Progenitor cell of endocrine pancreas (in vitro differentiated cells): ENCODE measurements around the gene PLBD2. TPM values are rescaled to one million over a fixed set of nuclear protein-coding genes. Genes with fewer than 3 reads are reported as not detected.

Experiments
- DNase-seq: peaks from one replicate; pipeline ENCODE4 v3.0.0; 2021; ENCODE audit warnings: low spot score; ENCODE audit not compliant: unreplicated experiment
- H3K27ac Mint-ChIP-seq: 2 replicates; pipeline ENCODE4 v1.8.0; 2021; ENCODE audit warnings: mild to moderate bottlenecking, moderate library complexity, mixed read lengths
- H3K27me3 Mint-ChIP-seq: 2 replicates; pipeline ENCODE4 v1.8.0; 2021; ENCODE audit warnings: mixed read lengths
- H3K36me3 Mint-ChIP-seq: 2 replicates; pipeline ENCODE4 v1.8.0; 2022; ENCODE audit warnings: mixed read lengths; ENCODE audit not compliant: insufficient read depth
- H3K4me1 Mint-ChIP-seq: 2 replicates; pipeline ENCODE4 v1.8.0; 2021; ENCODE audit warnings: low read depth, mixed read lengths
- H3K4me3 Mint-ChIP-seq: 2 replicates; pipeline ENCODE4 v1.8.0; 2021; ENCODE audit warnings: low read depth, mild to moderate bottlenecking, moderate library complexity, mixed read lengths
- H3K9me3 Mint-ChIP-seq: 2 replicates; pipeline ENCODE4 v1.8.0; 2021; ENCODE audit warnings: low read depth, mixed read lengths
- total RNA-seq: library from RNA; stranded (reverse); gene quantifications from 2 replicates; pipeline ENCODE4 v1.2.1, GENCODE V29; 2021
- TF ChIP-seq, protein P1 (sequence below): fragments of 200-600 bp; sonication (generic); IDR thresholded peaks from one replicate; pipeline ENCODE4 v1.5.0; 2021; ENCODE audit warnings: antibody characterized with exemption, mild to moderate bottlenecking; ENCODE audit not compliant: unreplicated experiment

The PLBD2 gene
- total RNA-seq, 1 donor from 2014 or later = 48.0 TPM

GRCh38 chr12:113325916-113326315, 32.5 kb upstream of the PLBD2 start:
- no peak for DNase-seq
- Mint-ChIP-seq H3K4me1 (no peaks in the 10 kb centered on the region), H3K27ac (no peak overlapping the region), H3K9me3 (no peaks in the 10 kb centered on the region), H3K4me3 (no peak overlapping the region), H3K27me3 (no peaks in the 10 kb centered on the region), H3K36me3 (peaks cover 1% of the 10 kb centered on the region)
- TF ChIP-seq, protein P1, sequence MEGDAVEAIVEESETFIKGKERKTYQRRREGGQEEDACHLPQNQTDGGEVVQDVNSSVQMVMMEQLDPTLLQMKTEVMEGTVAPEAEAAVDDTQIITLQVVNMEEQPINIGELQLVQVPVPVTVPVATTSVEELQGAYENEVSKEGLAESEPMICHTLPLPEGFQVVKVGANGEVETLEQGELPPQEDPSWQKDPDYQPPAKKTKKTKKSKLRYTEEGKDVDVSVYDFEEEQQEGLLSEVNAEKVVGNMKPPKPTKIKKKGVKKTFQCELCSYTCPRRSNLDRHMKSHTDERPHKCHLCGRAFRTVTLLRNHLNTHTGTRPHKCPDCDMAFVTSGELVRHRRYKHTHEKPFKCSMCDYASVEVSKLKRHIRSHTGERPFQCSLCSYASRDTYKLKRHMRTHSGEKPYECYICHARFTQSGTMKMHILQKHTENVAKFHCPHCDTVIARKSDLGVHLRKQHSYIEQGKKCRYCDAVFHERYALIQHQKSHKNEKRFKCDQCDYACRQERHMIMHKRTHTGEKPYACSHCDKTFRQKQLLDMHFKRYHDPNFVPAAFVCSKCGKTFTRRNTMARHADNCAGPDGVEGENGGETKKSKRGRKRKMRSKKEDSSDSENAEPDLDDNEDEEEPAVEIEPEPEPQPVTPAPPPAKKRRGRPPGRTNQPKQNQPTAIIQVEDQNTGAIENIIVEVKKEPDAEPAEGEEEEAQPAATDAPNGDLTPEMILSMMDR = no peak

DNA sequence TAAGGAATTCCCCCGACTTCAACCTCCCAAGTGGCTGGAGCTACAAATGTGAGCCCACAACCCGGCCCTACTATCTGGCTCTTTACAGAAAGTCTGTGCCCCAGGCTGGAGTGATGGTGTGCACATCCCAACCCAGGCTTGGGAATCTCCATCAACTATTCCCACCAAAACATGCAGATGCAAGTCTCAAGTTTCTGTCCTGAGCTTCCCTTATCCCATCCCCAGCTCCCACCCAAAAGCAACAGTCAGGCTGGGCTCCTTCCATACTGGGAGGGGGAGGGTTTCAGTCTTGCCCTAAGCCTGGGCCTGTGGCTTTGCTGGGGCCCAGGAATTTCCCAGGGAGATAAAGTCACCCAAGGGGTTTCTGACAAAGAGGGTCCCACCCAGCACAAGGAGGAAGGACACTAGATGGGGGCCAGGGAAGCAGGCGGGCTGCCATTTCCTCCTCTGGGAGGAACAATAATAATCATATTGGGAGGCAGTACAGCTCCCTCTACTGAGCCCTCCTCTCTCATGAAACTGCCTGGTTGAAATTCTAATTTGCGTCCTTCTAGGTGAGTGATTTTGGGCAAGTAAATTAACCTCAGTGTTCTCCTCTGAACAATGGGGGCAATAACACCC, 31.5 kb upstream of the PLBD2 start:
- TF ChIP-seq, protein P1 = no peak
- H3K27me3 Mint-ChIP-seq = peaks cover 4% of the 10 kb centered on the region
- H3K4me1 Mint-ChIP-seq = no peaks in the 10 kb centered on the region
- no peak overlapping the region for H3K27ac Mint-ChIP-seq
- no peak overlapping the region for H3K4me3 Mint-ChIP-seq
- H3K36me3 Mint-ChIP-seq = peaks cover 5% of the 10 kb centered on the region
- H3K9me3 Mint-ChIP-seq = no peaks in the 10 kb centered on the region
- no peak for DNase-seq

DNA sequence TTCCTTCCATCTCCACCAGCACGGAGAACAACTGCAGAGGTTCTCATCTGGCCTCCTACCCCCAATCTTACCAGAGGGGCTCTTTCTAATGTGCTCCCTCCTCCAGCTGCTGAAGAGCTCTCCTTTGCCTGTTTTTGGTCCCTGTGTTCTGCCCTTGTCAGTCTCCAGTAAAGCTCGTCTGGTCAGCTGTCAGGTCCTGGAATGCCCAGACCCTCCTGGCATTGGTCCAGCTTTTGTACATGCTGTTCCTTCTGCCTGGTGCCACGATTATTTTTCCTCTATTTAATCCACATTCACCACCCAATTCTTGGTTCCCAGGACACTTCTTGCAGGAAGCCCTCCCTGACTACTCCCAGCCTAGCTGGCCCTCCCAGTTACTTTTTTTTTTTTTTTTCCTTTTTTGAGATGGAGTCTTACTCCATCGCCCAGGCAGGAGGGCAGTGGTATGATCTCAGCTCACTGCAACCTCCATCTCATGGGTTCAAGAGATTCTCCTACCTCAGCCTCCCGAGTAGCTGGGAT, 30.0 kb upstream of the PLBD2 start:
- TF ChIP-seq, protein P1 = no peak
- Mint-ChIP-seq H3K36me3 (peaks cover 11% of the 10 kb centered on the region), H3K4me1 (no peaks in the 10 kb centered on the region), H3K4me3 (no peak overlapping the region), H3K9me3 (no peaks in the 10 kb centered on the region), H3K27me3 (peaks cover 8% of the 10 kb centered on the region), H3K27ac (no peak overlapping the region)
- DNase-seq = no peak

- no peak overlapping the region for H3K27ac Mint-ChIP-seq
- H3K4me3 Mint-ChIP-seq = no peak overlapping the region
- TF ChIP-seq, protein P1 = no peak
- no peaks in the 10 kb centered on the region for H3K9me3 Mint-ChIP-seq
- H3K27me3 Mint-ChIP-seq = peaks cover 13% of the 10 kb centered on the region
- no peak for DNase-seq
- H3K36me3 Mint-ChIP-seq = peaks cover 11% of the 10 kb centered on the region
- no peaks in the 10 kb centered on the region for H3K4me1 Mint-ChIP-seq
Measured at GRCh38 chr12:113329022-113329790, 29.2 kb upstream of the PLBD2 start.

GRCh38 chr12:113329791-113330417, 28.5 kb upstream of the PLBD2 start:
- DNase-seq = no peak
- Mint-ChIP-seq H3K27me3 (peaks cover 19% of the 10 kb centered on the region), H3K36me3 (peaks cover 11% of the 10 kb centered on the region), H3K4me3 (no peak overlapping the region), H3K27ac (no peak overlapping the region), H3K4me1 (no peaks in the 10 kb centered on the region), H3K9me3 (no peaks in the 10 kb centered on the region)
- TF ChIP-seq, protein P1 = no peak
